ENCODE results near the gene NELFCD.

DNA sequence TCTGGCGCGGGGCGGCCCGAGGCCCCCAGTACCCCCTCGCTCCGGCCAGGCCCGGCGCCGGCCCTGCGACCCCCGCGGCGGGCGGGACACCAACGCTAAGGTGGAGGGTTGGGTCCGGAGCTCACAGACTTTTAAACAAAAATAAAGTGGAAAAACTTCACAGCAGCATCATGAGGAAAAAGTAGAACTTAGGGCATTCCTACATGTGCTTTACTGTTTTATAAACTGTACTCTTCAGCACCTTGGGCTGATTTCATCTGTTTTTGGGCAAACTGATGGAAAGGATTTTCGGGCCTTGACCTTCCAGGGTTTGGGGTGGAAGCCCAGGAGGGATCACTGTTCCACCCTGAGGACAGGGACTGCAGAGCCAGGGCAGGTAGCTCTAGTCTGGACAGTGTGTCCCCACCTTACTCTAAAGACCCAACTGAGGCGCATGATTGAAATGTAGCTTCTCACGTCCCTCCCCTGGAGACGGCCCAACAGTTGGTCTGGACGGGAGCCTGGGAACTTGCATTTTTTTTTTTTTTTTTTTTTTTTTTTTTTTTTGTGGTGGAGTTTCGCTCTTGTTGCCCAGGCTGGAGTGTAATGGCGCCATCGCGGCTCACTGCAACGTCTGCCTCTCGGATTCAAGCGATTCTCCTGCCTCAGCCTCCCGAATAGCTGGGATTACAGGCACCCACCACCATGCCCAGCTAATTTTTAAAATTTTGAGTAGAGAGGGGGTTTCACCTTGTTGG is 740 bp downstream of the NELFCD start:
- TF ChIP-seq, protein P1, sequence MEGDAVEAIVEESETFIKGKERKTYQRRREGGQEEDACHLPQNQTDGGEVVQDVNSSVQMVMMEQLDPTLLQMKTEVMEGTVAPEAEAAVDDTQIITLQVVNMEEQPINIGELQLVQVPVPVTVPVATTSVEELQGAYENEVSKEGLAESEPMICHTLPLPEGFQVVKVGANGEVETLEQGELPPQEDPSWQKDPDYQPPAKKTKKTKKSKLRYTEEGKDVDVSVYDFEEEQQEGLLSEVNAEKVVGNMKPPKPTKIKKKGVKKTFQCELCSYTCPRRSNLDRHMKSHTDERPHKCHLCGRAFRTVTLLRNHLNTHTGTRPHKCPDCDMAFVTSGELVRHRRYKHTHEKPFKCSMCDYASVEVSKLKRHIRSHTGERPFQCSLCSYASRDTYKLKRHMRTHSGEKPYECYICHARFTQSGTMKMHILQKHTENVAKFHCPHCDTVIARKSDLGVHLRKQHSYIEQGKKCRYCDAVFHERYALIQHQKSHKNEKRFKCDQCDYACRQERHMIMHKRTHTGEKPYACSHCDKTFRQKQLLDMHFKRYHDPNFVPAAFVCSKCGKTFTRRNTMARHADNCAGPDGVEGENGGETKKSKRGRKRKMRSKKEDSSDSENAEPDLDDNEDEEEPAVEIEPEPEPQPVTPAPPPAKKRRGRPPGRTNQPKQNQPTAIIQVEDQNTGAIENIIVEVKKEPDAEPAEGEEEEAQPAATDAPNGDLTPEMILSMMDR (IDR thresholded peaks at IDR 0.05; ENCODE audit: insufficient read depth, low read depth, low read length): no peak
- TF ChIP-seq EZH2 (IDR thresholded peaks at IDR 0.05; ENCODE audit: insufficient read depth, low read length): no peak

Data from astrocyte (in vitro differentiated cells and primary cell).